PC-9 (cell line): ENCODE results near the gene TMEM151A.
"Not testable (repeated sequence)": the region's sequence is repeated elsewhere in the genome, so short reads cannot be mapped to it uniquely, and the experiment has no call there.

Experiments used
- CTCF ChIP-seq: fragments of 200-600 bp; sonication (generic); conservative IDR thresholded peaks from 2 replicates; pipeline ENCODE4 v1.6.1; 2017; ENCODE audit warnings: mixed run types, antibody characterized with exemption, mild to moderate bottlenecking, moderate library complexity
- EZH2 ChIP-seq: fragments of 200-600 bp; sonication (generic); IDR thresholded peaks from 2 replicates; pipeline ENCODE4 v1.8.0; 2017; ENCODE audit warnings: antibody characterized with exemption, low read depth

DNA sequence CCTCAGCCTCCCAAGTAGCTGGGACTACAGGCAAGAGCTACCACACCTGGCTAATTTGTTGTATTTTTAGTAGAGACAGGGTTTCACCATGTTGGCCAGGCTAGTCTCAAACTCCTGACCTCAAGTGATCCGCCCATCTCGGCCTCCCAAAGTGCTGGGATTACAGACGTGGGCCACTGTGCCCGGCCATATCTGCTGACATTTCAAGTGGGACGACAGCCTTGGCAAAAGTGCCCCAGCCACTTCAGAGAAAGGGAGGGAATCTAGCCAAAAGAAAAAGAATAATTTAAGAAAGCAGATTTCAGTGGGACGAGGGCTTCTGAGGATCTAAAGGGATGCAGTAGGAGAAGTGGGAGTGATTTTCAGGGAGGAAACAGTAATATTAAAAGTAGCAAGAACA lies 38.6 kb upstream of the TMEM151A start:
- not testable (repeated sequence) for TF ChIP-seq CTCF, EZH2
